ENCODE data around the gene CYB561. TPM values are rescaled to one million over a fixed set of nuclear protein-coding genes. Genes with fewer than 3 reads are reported as not detected.

The CYB561 gene
- total and polyA plus RNA-seq, 9 of the 15 experiments (the other 6 are each of a cell fraction or from before 2014, with no cell fraction given), result 4.0 to 30.8 (median 17.4) TPM

- TF ChIP-seq MNT (conservative IDR thresholded peaks at IDR 0.05), result 0 out of 4 replicates have a peak, but pooled peaks of 1 of the 2 experiments have one; percentile 35
- TF ChIP-seq FOSL1 (tag; conservative IDR thresholded peaks at IDR 0.05), result peak; percentile 73
- TF ChIP-seq BHLHE40 (IDR thresholded peaks at IDR 0.05; ENCODE audit: low read length), result peak; percentile 52; the same call in 1 of the 2 replicates
- TF ChIP-seq REST (IDR thresholded peaks at IDR 0.05; ENCODE audit: borderline replicate concordance), result peak; percentile 41; the same call in 1 of the 2 replicates
- no peak for TF ChIP-seq REST (CRISPR knock-in tag; IDR thresholded peaks at IDR 0.05; ENCODE audit: low read depth)
- no peak for TF ChIP-seq FOXO4 (CRISPR knock-in tag; IDR thresholded peaks at IDR 0.05)
- TF ChIP-seq C11orf30 (IDR thresholded peaks at IDR 0.05; ENCODE audit: low read depth), result peak; percentile 21; the same call in 1 of the 2 replicates
- peak; percentile 56 for TF ChIP-seq MEIS2 (IDR thresholded peaks at IDR 0.05; ENCODE audit: partially characterized antibody)
- peak; percentile 37; the same call in 1 of the 2 replicates for TF ChIP-seq SMC3 (conservative IDR thresholded peaks at IDR 0.05; ENCODE audit: insufficient read depth, low read depth, low read length)
These were observed 40.3 kb downstream of the CYB561 start (continued) for GRCh38 chr17:63405741-63406261.
